Measurements from ENCODE around the gene MAN2C1.
"Not testable (repeated sequence)": the region's sequence is repeated elsewhere in the genome, so short reads cannot be mapped to it uniquely, and the experiment has no call there.

Gene MAN2C1

DNA sequence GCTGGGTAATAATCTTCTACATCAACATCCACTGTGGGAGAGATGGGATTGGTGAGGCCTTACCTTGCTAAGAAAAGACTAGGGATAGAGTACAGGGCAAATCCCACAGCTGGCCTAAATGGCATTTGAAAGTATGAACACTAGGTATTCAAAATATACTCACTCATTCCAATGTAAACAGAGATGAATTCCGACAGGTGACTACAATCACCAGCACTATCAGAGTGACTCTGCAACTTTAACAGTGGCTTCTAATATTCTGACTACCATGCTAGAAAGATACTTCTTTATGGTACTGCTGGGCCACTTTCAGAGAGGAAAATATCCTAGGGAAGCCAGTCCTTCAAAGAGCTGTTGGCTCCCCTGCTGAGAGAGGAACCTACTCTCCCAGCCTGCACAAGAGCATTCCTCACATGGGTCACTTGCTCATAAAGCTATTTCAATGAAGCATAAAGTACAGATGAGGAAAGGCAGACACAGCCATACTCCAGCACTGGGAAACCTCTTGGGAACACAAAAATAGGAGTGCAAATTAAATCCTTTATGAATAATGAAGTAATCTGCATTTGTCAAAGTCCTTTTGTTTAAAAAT, 21.5 kb upstream of the MAN2C1 start:
- H3K4me3 ChIP-seq (ENCODE audit: low read depth, low read length) = no peak overlapping the region
- TF ChIP-seq, protein P1, sequence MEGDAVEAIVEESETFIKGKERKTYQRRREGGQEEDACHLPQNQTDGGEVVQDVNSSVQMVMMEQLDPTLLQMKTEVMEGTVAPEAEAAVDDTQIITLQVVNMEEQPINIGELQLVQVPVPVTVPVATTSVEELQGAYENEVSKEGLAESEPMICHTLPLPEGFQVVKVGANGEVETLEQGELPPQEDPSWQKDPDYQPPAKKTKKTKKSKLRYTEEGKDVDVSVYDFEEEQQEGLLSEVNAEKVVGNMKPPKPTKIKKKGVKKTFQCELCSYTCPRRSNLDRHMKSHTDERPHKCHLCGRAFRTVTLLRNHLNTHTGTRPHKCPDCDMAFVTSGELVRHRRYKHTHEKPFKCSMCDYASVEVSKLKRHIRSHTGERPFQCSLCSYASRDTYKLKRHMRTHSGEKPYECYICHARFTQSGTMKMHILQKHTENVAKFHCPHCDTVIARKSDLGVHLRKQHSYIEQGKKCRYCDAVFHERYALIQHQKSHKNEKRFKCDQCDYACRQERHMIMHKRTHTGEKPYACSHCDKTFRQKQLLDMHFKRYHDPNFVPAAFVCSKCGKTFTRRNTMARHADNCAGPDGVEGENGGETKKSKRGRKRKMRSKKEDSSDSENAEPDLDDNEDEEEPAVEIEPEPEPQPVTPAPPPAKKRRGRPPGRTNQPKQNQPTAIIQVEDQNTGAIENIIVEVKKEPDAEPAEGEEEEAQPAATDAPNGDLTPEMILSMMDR (IDR thresholded peaks at IDR 0.05; ENCODE audit: low read depth, low read length) = no peak
- DNase-seq (ENCODE audit: low read depth, low spot score) = peak; percentile 10
- in situ Hi-C loops (cut with HindIII; ENCODE audit: low sequenced_read_pairs) = no loop called here

DNA sequence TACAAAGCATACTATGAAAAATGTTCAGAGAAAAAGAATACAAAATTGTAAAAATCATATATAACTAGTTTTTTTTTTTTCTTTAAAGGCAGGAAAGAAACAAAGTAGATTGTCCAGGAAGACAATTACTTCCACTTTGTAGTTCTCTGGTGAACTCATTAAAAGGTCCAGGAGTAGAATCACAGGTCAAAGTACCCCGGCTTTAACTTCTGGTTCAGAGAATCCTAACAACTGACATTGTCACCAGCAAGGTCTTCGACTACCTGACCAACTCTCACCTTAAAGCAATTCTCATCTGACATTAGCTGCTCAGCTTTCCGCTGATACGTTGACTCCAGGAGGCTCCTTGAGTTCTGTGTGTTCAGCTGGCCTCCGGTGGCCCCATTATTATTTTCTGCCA, 15.6 kb upstream of the MAN2C1 start:
- H3K4me3 ChIP-seq (ENCODE audit: low read depth, low read length); DNase-seq (ENCODE audit: low read depth, low spot score); in situ Hi-C loops (cut with HindIII; ENCODE audit: low sequenced_read_pairs): not testable (repeated sequence)

DNA sequence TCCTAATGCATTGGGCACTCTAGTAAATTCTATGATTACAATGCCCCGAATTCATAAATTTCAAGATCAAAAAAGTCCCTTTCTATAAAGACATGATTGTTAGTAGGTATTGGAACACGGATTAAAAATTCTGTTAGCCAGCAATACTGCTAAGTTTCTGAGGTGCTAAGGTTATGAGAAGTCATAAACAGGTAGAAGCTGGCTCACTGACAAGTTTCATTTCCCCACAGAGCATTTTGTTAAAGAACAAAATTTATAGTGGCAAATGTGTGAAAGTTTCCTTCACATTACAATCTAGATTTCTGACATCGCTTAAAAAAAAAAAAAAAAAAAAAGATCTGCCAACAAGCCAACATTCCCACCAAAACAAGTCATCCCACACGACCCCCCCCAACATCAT, 12.4 kb upstream of the MAN2C1 start:
- no peak overlapping the region for H3K4me3 ChIP-seq (ENCODE audit: low read depth, low read length)
- DNase-seq (ENCODE audit: low read depth, low spot score) = no peak
- in situ Hi-C loops (cut with HindIII; ENCODE audit: low sequenced_read_pairs) = no loop called here
- TF ChIP-seq, protein P1 (IDR thresholded peaks at IDR 0.05; ENCODE audit: low read depth, low read length) = no peak

DNA sequence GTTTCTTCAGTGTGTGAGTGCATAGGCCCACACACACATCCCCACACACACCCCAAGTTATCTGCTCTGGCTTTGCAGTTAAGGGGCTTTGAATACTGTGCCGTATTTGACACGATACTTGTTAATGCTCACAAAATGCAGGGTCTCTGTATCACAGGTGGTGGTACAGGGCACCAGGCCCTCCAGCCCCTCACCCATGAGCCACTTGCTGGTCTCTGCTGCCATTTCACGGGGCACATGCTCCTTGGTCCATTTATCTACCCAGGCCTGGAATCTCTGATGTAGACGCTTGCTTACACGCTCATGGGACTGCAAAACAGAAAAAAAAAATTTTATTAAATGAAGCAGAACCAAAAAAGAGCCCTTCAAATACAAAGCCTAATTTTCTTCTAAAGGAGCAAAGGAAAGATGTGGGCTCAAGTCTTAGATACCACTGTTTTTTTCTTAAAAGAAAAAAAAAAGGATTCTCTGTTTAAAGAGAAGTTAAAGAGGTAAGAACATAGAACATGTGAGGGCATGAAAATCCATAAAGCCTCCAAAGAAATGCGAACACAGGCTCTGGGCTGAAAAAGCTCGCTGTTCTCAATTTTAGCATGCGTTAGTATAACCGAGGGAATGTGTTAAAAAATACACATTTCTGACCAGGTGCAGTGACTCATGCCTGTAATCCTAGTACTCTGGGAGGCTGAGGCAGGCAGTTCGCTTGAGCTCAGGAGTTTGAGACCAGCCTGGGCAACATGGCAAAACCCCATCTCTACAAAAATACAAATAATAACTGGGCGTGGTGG, 3.7 kb upstream of the MAN2C1 start:
- TF ChIP-seq, protein P1 (IDR thresholded peaks at IDR 0.05; ENCODE audit: low read depth, low read length) = no peak
- in situ Hi-C loops (cut with HindIII; ENCODE audit: low sequenced_read_pairs) = no loop called here
- no peak for DNase-seq (ENCODE audit: low read depth, low spot score)
- no peak overlapping the region for H3K4me3 ChIP-seq (ENCODE audit: low read depth, low read length)

DNA sequence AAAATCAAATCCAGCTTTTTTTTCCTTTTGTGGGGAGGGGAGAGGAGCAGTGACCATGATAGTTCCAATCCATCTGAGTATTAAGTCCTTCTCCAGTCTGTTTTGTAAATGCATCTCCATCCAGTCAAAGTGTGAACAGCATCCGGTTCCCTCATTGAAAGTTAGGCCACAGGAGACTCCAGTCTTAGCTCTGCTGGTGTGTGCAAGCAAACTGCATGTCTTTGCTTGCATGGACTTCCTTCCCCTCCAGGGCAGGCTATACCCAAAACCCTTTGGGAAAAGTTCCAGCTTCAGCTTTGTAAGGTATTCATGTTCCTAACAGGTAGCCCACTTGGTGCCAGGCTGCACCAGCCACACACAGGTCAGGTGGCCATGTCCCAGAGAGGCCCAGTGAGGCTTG, 3.1 kb upstream of the MAN2C1 start:
- no peak for DNase-seq (ENCODE audit: low read depth, low spot score)
- TF ChIP-seq, protein P1 (IDR thresholded peaks at IDR 0.05; ENCODE audit: low read depth, low read length) = no peak
- no peak overlapping the region for H3K4me3 ChIP-seq (ENCODE audit: low read depth, low read length)
- in situ Hi-C loops (cut with HindIII; ENCODE audit: low sequenced_read_pairs) = no loop called here

DNA sequence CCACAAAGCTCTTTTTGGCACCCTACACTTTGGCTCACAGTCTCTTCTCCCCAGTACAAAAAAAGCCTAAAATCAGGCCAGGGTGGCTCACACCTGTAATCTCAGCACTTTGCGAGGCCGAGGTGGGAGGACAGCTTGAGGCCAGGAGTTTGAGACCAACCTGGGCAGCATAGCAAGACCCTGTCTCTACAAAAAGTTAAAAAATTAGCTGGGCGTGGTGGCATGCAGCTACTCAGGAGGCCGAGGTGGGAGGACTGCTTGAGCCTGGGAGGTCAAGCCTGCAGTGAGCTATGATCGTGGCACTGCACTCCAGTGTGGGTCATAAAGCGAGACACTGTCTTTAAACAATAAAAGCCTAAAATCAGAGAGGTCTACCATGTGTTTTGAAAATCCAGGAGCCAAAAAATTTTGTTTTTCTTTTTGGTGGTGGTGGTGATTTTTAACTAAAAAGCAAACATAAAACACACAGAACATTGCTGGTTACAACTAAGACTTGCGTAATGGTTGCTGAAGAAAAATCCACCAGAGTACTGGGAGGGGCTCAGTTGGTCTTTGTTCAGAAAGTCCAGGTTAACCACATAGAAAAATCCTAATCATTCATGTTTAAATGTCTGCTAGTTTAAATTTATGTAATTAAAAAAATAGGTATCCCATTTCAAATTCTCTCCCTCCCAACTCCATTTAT, 1.6 kb upstream of the MAN2C1 start:
- no peak for DNase-seq (ENCODE audit: low read depth, low spot score)
- TF ChIP-seq, protein P1 (IDR thresholded peaks at IDR 0.05; ENCODE audit: low read depth, low read length) = no peak
- no peak overlapping the region for H3K4me3 ChIP-seq (ENCODE audit: low read depth, low read length)
- in situ Hi-C loops (cut with HindIII; ENCODE audit: low sequenced_read_pairs) = no loop called here

Measured in astrocyte of the spinal cord (primary cell).